Measurements from ENCODE around the gene EGFR. TPM values are rescaled to one million over a fixed set of nuclear protein-coding genes. Genes with fewer than 3 reads are reported as not detected.
"Not testable (repeated sequence)": the region's sequence is repeated elsewhere in the genome, so short reads cannot be mapped to it uniquely, and the experiment has no call there.

Gene EGFR
- total RNA-seq, 1 donor from 2014 or later: 12.8 TPM

DNA sequence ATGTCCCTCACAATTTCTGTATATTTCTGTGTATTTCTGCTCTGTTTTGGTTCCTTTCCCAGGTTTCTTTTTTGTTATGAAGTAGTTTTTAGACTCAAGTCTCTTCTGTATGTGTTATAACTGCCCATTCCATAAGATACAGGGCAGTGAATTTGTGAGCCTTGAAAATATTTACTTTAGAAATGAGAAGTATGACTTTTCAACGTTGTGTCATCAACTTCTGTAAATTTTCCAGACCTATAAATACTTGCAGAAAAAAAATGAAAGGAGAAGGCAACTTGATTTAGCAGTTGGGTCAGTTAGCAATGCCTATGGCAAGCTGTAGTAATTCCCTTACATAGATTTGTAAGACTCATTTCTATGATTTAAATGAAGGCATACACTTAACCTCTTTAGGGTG lies 11.5 kb downstream of the EGFR start:
- TF ChIP-seq CTCF (IDR thresholded peaks at IDR 0.05; ENCODE audit: partially characterized antibody, unreplicated experiment): no peak
- peaks cover 4% of the 10 kb centered on the region for H3K4me1 Mint-ChIP-seq (ENCODE audit: low read depth, unreplicated experiment)
- H3K4me3 Mint-ChIP-seq (ENCODE audit: unreplicated experiment): no peak overlapping the region
- H3K27me3 Mint-ChIP-seq (ENCODE audit: unreplicated experiment): peaks cover 5% of the 10 kb centered on the region
- H3K36me3 Mint-ChIP-seq (ENCODE audit: unreplicated experiment): no peaks in the 10 kb centered on the region
- no peaks in the 10 kb centered on the region for H3K9me3 Mint-ChIP-seq (ENCODE audit: unreplicated experiment)
- no peak overlapping the region for H3K27ac Mint-ChIP-seq (ENCODE audit: unreplicated experiment)
- DNase-seq: no peak

- no peak overlapping the region for H3K4me3 Mint-ChIP-seq (ENCODE audit: unreplicated experiment)
- no peak for TF ChIP-seq CTCF (IDR thresholded peaks at IDR 0.05; ENCODE audit: partially characterized antibody, unreplicated experiment)
- DNase-seq: no peak
- peaks cover 4% of the 10 kb centered on the region for H3K4me1 Mint-ChIP-seq (ENCODE audit: low read depth, unreplicated experiment)
- H3K27me3 Mint-ChIP-seq (ENCODE audit: unreplicated experiment): peaks cover 5% of the 10 kb centered on the region
- no peaks in the 10 kb centered on the region for H3K9me3 Mint-ChIP-seq (ENCODE audit: unreplicated experiment)
- no peak overlapping the region for H3K27ac Mint-ChIP-seq (ENCODE audit: unreplicated experiment)
- no peaks in the 10 kb centered on the region for H3K36me3 Mint-ChIP-seq (ENCODE audit: unreplicated experiment)
Observed at GRCh38 chr7:55031075-55031474, 12.3 kb downstream of the EGFR start.

- peaks cover 5% of the 10 kb centered on the region for H3K27me3 Mint-ChIP-seq (ENCODE audit: unreplicated experiment)
- TF ChIP-seq CTCF (IDR thresholded peaks at IDR 0.05; ENCODE audit: partially characterized antibody, unreplicated experiment): no peak
- H3K9me3 Mint-ChIP-seq (ENCODE audit: unreplicated experiment): no peaks in the 10 kb centered on the region
- H3K4me3 Mint-ChIP-seq (ENCODE audit: unreplicated experiment): no peak overlapping the region
- no peaks in the 10 kb centered on the region for H3K36me3 Mint-ChIP-seq (ENCODE audit: unreplicated experiment)
- DNase-seq: no peak
- peaks cover 1% of the 10 kb centered on the region for H3K4me1 Mint-ChIP-seq (ENCODE audit: low read depth, unreplicated experiment)
- no peak overlapping the region for H3K27ac Mint-ChIP-seq (ENCODE audit: unreplicated experiment)
Observed at GRCh38 chr7:55032069-55032699, 13.4 kb downstream of the EGFR start.

- DNase-seq: no peak
- TF ChIP-seq CTCF (IDR thresholded peaks at IDR 0.05; ENCODE audit: partially characterized antibody, unreplicated experiment): no peak
- Mint-ChIP-seq H3K9me3 (ENCODE audit: unreplicated experiment) (no peaks in the 10 kb centered on the region), H3K4me3 (ENCODE audit: unreplicated experiment) (peak overlapping the region; percentile 13), H3K36me3 (ENCODE audit: unreplicated experiment) (no peaks in the 10 kb centered on the region), H3K27ac (ENCODE audit: unreplicated experiment) (no peak overlapping the region), H3K27me3 (ENCODE audit: unreplicated experiment) (peaks cover 5% of the 10 kb centered on the region), H3K4me1 (ENCODE audit: low read depth, unreplicated experiment) (peaks cover 1% of the 10 kb centered on the region)
Observed at GRCh38 chr7:55033236-55033846, 14.5 kb downstream of the EGFR start.

GRCh38 chr7:55034776-55035175 lies 16.0 kb downstream of the EGFR start:
- peaks cover 1% of the 10 kb centered on the region for H3K4me1 Mint-ChIP-seq (ENCODE audit: low read depth, unreplicated experiment)
- no peaks in the 10 kb centered on the region for H3K36me3 Mint-ChIP-seq (ENCODE audit: unreplicated experiment)
- DNase-seq: no peak
- TF ChIP-seq CTCF (IDR thresholded peaks at IDR 0.05; ENCODE audit: partially characterized antibody, unreplicated experiment): no peak
- H3K9me3 Mint-ChIP-seq (ENCODE audit: unreplicated experiment): no peaks in the 10 kb centered on the region
- no peak overlapping the region for H3K27ac Mint-ChIP-seq (ENCODE audit: unreplicated experiment)
- H3K27me3 Mint-ChIP-seq (ENCODE audit: unreplicated experiment): peaks cover 5% of the 10 kb centered on the region
- H3K4me3 Mint-ChIP-seq (ENCODE audit: unreplicated experiment): no peak overlapping the region

DNA sequence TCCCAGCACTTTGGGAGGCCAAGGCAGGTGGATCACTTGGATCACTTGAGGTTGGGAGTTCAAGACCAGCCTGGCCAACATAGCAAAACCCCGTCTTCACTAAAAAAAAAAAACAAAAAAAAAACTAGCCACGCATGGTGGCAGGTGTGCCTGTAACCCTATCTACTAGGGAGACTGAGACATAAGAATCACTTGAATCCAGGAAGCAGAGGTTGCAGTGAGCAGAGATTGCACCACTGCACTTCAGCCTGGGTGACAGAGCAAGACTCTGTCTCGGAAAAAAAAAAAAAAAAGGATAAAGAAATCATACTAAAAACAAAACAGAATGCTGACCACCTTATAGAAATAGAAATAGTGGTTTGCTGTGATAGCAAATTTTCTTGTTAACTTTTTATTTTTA lies 16.6 kb downstream of the EGFR start:
- H3K9me3 Mint-ChIP-seq (ENCODE audit: unreplicated experiment); H3K4me3 Mint-ChIP-seq (ENCODE audit: unreplicated experiment); H3K4me1 Mint-ChIP-seq (ENCODE audit: low read depth, unreplicated experiment); H3K27me3 Mint-ChIP-seq (ENCODE audit: unreplicated experiment); H3K27ac Mint-ChIP-seq (ENCODE audit: unreplicated experiment); H3K36me3 Mint-ChIP-seq (ENCODE audit: unreplicated experiment); DNase-seq: not testable (repeated sequence)
